Activated CD8-positive, alpha-beta T cell treated with anti-CD3 and anti-CD28 coated beads for 36 hours (primary cell): Measurements from ENCODE around the gene FAM174B. TPM values are rescaled to one million over a fixed set of nuclear protein-coding genes. Genes with fewer than 3 reads are reported as not detected.

ENCODE experiments used
- ATAC-seq: fragments of 200-7000 bp; cut with Tn5 transposase; one replicate; pipeline ENCODE4 v1.10.0; 2021; ENCODE audit warnings: mild to moderate bottlenecking, moderate library complexity
- CTCF ChIA-PET: fragments of 350-600 bp; sonication (Branson Sonifier 250); formaldehyde crosslinking; loops from one replicate; lab custom pipeline; 2021; ENCODE audit warnings: antibody characterized with exemption; lab: Charles Lee
- POLR2A ChIA-PET: fragments of 350-600 bp; sonication (Branson Sonifier 250); formaldehyde crosslinking; loops from one replicate; lab custom pipeline; 2021; ENCODE audit warnings: antibody characterized with exemption; lab: Charles Lee
- DNase-seq: peaks from one replicate; pipeline ENCODE4 v3.0.0-alpha.2; 2020
- H3K27ac Mint-ChIP-seq: one replicate; pipeline ENCODE4 v1.8.0; 2021; ENCODE audit warnings: mild to moderate bottlenecking, mixed read lengths
- H3K27me3 Mint-ChIP-seq: one replicate; pipeline ENCODE4 v1.8.0; 2021; ENCODE audit warnings: mixed read lengths
- H3K36me3 Mint-ChIP-seq: one replicate; pipeline ENCODE4 v1.8.0; 2021; ENCODE audit warnings: low read depth, mixed read lengths
- H3K4me1 Mint-ChIP-seq: one replicate; pipeline ENCODE4 v1.8.0; 2021; ENCODE audit warnings: low read depth, mixed read lengths
- H3K4me3 Mint-ChIP-seq: one replicate; pipeline ENCODE4 v1.8.0; 2021; ENCODE audit warnings: mild to moderate bottlenecking, moderate library complexity, mixed read lengths
- H3K9me3 Mint-ChIP-seq: one replicate; pipeline ENCODE4 v1.8.0; 2021; ENCODE audit warnings: mixed read lengths
- intact Hi-C: fragments of 100-400 bp; cut with micrococcal nuclease; formaldehyde crosslinking; loops from one replicate; pipeline ENCODE4 v1.10.0; 2022
- total RNA-seq, 2 experiments: library from RNA; stranded (reverse); gene quantifications; one replicate each; pipeline ENCODE4 v1.2.3, GENCODE V29; 2021
- TF ChIP-seq, protein P1 (sequence below): fragments of 200-600 bp; IDR thresholded peaks from one replicate; pipeline ENCODE4 v1.8.0; 2022; ENCODE audit warnings: antibody characterized with exemption, mild to moderate bottlenecking

FAM174B gene
- total RNA-seq, 2 experiments from 2014 or later = 2.6 to 3.0 TPM

DNA sequence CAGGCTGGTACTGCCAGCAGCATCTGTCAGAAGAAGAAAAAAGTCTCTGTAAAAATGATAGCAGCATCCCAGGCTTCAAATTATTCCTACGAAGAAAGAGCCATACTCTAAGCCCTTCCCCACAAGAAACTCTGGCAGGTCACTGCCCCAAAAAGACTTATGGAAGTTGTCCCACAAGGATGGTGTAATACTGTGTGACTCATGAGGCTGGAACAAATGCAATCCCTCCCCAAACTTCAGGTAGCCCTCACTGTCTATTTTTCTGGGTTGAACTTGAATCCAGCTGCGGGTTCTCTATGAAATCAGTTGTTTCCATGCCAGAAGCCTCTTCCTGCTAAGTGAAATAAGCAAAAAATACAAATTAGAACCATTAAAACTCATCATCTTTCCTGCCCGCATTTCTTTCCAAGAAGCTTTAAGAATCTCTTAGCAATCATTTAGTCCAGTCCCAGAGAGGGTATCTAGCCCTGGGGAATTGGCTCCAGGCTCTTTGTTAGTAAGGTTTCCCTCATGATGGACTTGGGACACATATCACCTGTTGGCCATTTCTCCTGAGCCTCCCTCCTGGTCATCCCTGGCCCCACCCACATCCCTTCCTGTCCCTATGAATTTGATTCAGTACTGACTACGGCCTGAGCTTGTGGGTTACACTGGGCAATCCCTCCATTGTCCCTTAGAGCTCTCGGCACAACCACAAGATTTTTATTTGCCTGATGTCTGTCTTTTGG is 51.7 kb downstream of the FAM174B start:
- intact Hi-C loops = no loop called here
- CTCF ChIA-PET = interaction anchor here (0.7 kb wide), 1 partner anchor 111 kb away, joined by 3 read pairs; no protein-coding TSS in a partner anchor
- Mint-ChIP-seq H3K27ac (no peak overlapping the region), H3K9me3 (no peaks in the 10 kb centered on the region), H3K27me3 (peaks cover 5% of the 10 kb centered on the region), H3K4me3 (no peak overlapping the region), H3K4me1 (no peaks in the 10 kb centered on the region), H3K36me3 (no peaks in the 10 kb centered on the region)
- DNase-seq (no peak), ATAC-seq (no peak)
- POLR2A ChIA-PET = no interaction called here
- TF ChIP-seq, protein P1, sequence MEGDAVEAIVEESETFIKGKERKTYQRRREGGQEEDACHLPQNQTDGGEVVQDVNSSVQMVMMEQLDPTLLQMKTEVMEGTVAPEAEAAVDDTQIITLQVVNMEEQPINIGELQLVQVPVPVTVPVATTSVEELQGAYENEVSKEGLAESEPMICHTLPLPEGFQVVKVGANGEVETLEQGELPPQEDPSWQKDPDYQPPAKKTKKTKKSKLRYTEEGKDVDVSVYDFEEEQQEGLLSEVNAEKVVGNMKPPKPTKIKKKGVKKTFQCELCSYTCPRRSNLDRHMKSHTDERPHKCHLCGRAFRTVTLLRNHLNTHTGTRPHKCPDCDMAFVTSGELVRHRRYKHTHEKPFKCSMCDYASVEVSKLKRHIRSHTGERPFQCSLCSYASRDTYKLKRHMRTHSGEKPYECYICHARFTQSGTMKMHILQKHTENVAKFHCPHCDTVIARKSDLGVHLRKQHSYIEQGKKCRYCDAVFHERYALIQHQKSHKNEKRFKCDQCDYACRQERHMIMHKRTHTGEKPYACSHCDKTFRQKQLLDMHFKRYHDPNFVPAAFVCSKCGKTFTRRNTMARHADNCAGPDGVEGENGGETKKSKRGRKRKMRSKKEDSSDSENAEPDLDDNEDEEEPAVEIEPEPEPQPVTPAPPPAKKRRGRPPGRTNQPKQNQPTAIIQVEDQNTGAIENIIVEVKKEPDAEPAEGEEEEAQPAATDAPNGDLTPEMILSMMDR = no peak

- intact Hi-C loops = no loop called here
- Mint-ChIP-seq H3K27ac (no peak overlapping the region), H3K27me3 (peaks cover 5% of the 10 kb centered on the region), H3K36me3 (no peaks in the 10 kb centered on the region), H3K9me3 (no peaks in the 10 kb centered on the region), H3K4me3 (no peak overlapping the region), H3K4me1 (no peaks in the 10 kb centered on the region)
- DNase-seq = no peak
- ATAC-seq = no peak
- ChIA-PET CTCF (no interaction called here), POLR2A (no interaction called here)
- TF ChIP-seq, protein P1 = no peak
Observed at GRCh38 chr15:92603278-92603677, 52.3 kb downstream of the FAM174B start.

DNA sequence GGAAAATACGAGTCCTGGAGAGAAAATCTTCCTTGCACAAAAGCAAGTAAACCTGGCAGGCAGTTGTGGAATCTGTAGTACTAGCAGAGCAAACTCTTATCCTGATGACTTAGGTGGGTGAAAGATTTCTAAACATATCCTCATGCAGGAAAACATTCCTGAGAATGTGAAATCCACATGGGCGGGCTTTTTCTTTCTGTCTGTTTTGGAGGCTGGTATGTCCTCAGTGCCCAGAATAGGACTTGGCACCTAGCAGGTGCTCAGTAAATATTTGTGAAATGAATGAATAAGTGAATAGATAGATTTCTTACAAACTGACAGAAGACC is 53.3 kb downstream of the FAM174B start:
- Mint-ChIP-seq H3K27me3 (peaks cover 5% of the 10 kb centered on the region), H3K27ac (no peak overlapping the region), H3K36me3 (no peaks in the 10 kb centered on the region), H3K4me1 (no peaks in the 10 kb centered on the region), H3K9me3 (no peaks in the 10 kb centered on the region), H3K4me3 (no peak overlapping the region)
- TF ChIP-seq, protein P1 = no peak
- ATAC-seq (no peak), DNase-seq (no peak)
- ChIA-PET POLR2A (no interaction called here), CTCF (interaction anchor here (1.6 kb wide), 1 partner anchor 115 kb away, joined by 3 read pairs; no protein-coding TSS in a partner anchor)
- intact Hi-C loops = no loop called here

- TF ChIP-seq, protein P1 = no peak
- Mint-ChIP-seq H3K9me3 (no peaks in the 10 kb centered on the region), H3K27me3 (peaks cover 5% of the 10 kb centered on the region), H3K4me3 (no peak overlapping the region), H3K4me1 (no peaks in the 10 kb centered on the region), H3K27ac (no peak overlapping the region), H3K36me3 (no peaks in the 10 kb centered on the region)
- DNase-seq (no peak), ATAC-seq (no peak)
- intact Hi-C loops = no loop called here
- ChIA-PET CTCF (interaction anchor here (1.6 kb wide), 1 partner anchor 115 kb away, joined by 3 read pairs; no protein-coding TSS in a partner anchor), POLR2A (no interaction called here)
Observed at GRCh38 chr15:92601592-92602266, 53.8 kb downstream of the FAM174B start.

DNA sequence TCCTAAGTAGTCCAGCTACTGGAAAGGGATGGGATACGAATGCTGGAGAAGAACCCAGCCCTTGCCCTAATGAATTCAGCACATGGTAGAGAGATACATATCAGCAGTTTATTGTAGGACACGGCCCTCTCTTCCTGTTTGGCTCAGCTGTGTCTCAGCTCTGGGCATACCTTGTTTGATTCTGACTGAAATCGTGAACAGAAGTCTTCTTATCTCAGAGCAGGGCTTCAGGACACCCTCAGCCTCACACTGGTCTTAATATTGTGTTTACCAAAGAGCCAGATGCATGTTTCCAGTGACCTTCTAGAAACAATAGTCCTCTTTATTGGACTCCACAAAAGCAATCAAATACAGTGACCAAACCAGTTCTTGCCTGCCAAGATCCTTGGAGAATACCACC is 54.7 kb downstream of the FAM174B start:
- ATAC-seq (no peak), DNase-seq (no peak)
- intact Hi-C loops = no loop called here
- no peaks in the 10 kb centered on the region for H3K9me3 Mint-ChIP-seq
- H3K27ac Mint-ChIP-seq = no peak overlapping the region
- POLR2A ChIA-PET = no interaction called here
- H3K4me3 Mint-ChIP-seq = no peak overlapping the region
- peaks cover 5% of the 10 kb centered on the region for H3K27me3 Mint-ChIP-seq
- TF ChIP-seq, protein P1 = no peak
- no peaks in the 10 kb centered on the region for H3K36me3 Mint-ChIP-seq
- CTCF ChIA-PET = interaction anchor here (1.0 kb wide), 1 partner anchor 12 kb away, joined by 3 read pairs; no protein-coding TSS in a partner anchor
- no peaks in the 10 kb centered on the region for H3K4me1 Mint-ChIP-seq
